ENCODE results near the gene CA5B. TPM values are rescaled to one million over a fixed set of nuclear protein-coding genes. Genes with fewer than 3 reads are reported as not detected.

Gene CA5B
- total RNA-seq, 1 donor from 2014 or later = 7.2 TPM

DNA sequence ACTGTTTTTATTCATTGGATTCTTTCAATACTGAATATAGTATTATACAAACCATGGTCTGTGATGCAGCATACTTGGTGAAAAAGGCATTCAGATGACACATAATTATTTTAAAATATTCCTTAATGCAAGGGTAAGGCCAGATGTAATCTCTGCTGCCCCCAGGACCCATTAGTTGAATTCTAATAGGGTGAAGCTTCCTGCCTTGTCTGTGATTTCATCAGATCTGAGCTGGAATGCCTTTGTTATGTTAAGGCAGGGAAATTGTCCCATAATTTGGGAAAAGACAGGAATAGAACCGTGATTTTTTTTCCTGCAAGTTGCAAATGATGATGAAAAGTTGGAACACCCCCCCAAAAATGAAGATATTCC lies 78.4 kb downstream of the CA5B start:
- Mint-ChIP-seq H3K27me3 (ENCODE audit: unreplicated experiment) (no peaks in the 10 kb centered on the region), H3K36me3 (ENCODE audit: low read depth, unreplicated experiment) (peaks cover 9% of the 10 kb centered on the region), H3K4me1 (ENCODE audit: unreplicated experiment) (no peaks in the 10 kb centered on the region), H3K27ac (ENCODE audit: unreplicated experiment) (peak overlapping the region; percentile 82), H3K9me3 (ENCODE audit: unreplicated experiment) (no peaks in the 10 kb centered on the region), H3K4me3 (ENCODE audit: unreplicated experiment) (peak overlapping the region; percentile 51)
- TF ChIP-seq, protein P1, sequence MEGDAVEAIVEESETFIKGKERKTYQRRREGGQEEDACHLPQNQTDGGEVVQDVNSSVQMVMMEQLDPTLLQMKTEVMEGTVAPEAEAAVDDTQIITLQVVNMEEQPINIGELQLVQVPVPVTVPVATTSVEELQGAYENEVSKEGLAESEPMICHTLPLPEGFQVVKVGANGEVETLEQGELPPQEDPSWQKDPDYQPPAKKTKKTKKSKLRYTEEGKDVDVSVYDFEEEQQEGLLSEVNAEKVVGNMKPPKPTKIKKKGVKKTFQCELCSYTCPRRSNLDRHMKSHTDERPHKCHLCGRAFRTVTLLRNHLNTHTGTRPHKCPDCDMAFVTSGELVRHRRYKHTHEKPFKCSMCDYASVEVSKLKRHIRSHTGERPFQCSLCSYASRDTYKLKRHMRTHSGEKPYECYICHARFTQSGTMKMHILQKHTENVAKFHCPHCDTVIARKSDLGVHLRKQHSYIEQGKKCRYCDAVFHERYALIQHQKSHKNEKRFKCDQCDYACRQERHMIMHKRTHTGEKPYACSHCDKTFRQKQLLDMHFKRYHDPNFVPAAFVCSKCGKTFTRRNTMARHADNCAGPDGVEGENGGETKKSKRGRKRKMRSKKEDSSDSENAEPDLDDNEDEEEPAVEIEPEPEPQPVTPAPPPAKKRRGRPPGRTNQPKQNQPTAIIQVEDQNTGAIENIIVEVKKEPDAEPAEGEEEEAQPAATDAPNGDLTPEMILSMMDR (IDR thresholded peaks at IDR 0.05; ENCODE audit: unreplicated experiment) = no peak
- DNase-seq (ENCODE audit: low spot score) = no peak

DNA sequence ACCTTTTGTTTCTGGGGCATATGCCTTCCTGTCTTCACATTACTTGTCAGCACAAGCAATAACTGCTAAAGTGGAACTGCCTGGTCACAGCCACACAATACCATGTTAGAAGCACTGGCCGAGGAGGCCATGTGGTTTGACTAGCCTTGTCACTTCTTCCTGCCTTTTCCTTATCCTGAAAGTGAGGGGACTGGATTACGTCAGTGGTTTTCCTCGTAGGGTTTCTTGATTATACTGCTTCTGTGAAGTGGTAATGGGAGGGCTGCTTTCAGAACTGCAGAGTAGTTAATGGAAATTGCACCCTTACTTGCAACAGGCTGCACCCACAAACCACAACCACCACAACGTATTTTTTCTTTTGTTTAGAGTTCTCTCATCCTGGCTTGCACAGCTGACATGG lies 78.8 kb downstream of the CA5B start:
- no peaks in the 10 kb centered on the region for H3K27me3 Mint-ChIP-seq (ENCODE audit: unreplicated experiment)
- H3K27ac Mint-ChIP-seq (ENCODE audit: unreplicated experiment) = peak overlapping the region; percentile 86
- H3K4me3 Mint-ChIP-seq (ENCODE audit: unreplicated experiment) = no peak overlapping the region
- DNase-seq (ENCODE audit: low spot score) = peak; percentile 3
- H3K36me3 Mint-ChIP-seq (ENCODE audit: low read depth, unreplicated experiment) = peaks cover 9% of the 10 kb centered on the region
- TF ChIP-seq, protein P1 (IDR thresholded peaks at IDR 0.05; ENCODE audit: unreplicated experiment) = no peak
- no peaks in the 10 kb centered on the region for H3K9me3 Mint-ChIP-seq (ENCODE audit: unreplicated experiment)
- no peaks in the 10 kb centered on the region for H3K4me1 Mint-ChIP-seq (ENCODE audit: unreplicated experiment)

DNA sequence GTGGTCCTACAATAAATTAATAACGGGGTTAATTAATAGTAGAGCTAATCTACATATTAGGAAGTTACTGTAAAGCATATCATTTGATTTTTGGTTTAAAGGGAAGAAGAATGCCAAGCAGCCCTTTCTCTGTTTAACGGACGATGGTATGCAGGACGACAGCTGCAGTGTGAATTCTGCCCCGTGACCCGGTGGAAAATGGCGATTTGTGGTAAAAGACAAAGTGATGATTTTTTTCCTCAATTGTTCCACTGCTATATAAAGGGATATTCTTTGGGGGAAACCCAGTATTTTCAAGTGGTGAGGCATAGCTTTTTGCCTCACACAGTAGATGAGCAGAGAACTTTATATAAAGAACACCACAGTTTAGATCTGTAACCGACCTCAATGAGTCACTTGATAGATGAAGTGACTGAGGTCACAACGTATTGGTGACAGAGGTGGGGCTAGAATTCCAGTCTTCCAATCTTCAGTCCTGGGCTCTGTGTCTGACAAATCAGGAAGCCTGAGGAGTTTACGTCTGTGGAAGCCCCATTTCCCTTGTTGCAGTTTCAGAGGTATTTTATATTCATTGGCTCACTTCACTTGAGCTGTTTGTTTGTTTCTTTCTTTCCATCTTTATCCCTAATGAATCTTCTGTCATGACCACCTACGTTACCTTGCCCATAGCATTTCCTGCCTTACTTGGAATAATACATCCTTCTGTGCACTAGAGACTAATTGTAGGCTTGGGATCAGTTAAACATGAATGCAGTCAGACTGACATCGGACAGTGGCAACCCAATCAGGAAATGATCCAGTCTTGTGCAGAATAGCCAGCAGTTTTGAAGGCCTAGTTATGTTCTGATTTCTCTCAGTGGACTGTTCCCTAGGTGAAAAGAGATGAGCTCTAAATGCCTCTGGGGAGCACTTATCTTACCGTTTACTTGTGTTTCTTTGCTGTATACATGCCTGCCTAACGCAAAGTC lies 82.3 kb downstream of the CA5B start:
- DNase-seq (ENCODE audit: low spot score) = no peak
- TF ChIP-seq, protein P1 (IDR thresholded peaks at IDR 0.05; ENCODE audit: unreplicated experiment) = no peak
- peak overlapping the region; percentile 16 for H3K27ac Mint-ChIP-seq (ENCODE audit: unreplicated experiment)
- H3K4me3 Mint-ChIP-seq (ENCODE audit: unreplicated experiment) = no peak overlapping the region
- H3K27me3 Mint-ChIP-seq (ENCODE audit: unreplicated experiment) = no peaks in the 10 kb centered on the region
- no peaks in the 10 kb centered on the region for H3K9me3 Mint-ChIP-seq (ENCODE audit: unreplicated experiment)
- H3K36me3 Mint-ChIP-seq (ENCODE audit: low read depth, unreplicated experiment) = peaks cover 12% of the 10 kb centered on the region
- no peaks in the 10 kb centered on the region for H3K4me1 Mint-ChIP-seq (ENCODE audit: unreplicated experiment)

DNA sequence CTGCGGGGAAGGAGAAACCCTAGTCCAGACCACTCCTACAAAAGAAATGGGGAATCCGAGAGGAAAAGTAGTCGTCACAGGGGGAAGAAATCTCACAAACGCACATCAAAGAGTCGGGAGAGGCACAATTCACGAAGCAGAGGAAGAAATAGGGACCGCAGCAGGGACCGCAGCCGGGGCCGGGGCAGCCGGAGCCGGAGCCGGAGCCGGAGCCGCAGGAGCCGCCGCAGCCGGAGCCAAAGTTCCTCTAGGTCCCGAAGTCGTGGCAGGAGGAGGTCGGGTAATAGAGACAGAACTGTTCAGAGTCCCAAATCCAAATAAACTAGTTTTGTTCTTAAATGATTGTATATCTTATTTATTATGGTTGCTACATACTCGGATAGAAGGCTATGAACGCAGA lies 84.9 kb downstream of the CA5B start:
- Mint-ChIP-seq H3K27me3 (ENCODE audit: unreplicated experiment) (no peaks in the 10 kb centered on the region), H3K4me3 (ENCODE audit: unreplicated experiment) (peak overlapping the region; percentile 82), H3K36me3 (ENCODE audit: low read depth, unreplicated experiment) (peaks cover 11% of the 10 kb centered on the region), H3K9me3 (ENCODE audit: unreplicated experiment) (no peaks in the 10 kb centered on the region), H3K4me1 (ENCODE audit: unreplicated experiment) (no peaks in the 10 kb centered on the region), H3K27ac (ENCODE audit: unreplicated experiment) (no peak overlapping the region)
- no peak for DNase-seq (ENCODE audit: low spot score)
- TF ChIP-seq, protein P1 (IDR thresholded peaks at IDR 0.05; ENCODE audit: unreplicated experiment) = no peak

DNA sequence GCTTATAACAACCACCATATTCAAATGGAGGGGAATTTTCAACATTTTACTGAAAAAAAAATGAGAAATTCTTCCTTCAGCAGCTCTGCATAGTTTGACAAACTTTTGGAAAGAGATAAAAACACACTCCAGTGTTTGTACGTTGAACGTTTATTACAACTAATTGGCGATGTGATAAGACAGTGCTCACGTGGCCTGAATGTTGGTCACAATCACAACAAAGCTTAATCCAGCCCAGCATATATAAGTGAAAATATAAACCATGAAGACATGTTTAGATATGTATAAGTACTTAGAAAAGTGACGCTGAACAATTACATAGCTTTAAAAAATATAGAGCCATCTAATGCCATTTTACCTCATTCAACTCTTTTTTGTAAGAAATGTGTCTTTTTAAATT lies 87.9 kb downstream of the CA5B start:
- Mint-ChIP-seq H3K36me3 (ENCODE audit: low read depth, unreplicated experiment) (peaks cover 3% of the 10 kb centered on the region), H3K27ac (ENCODE audit: unreplicated experiment) (no peak overlapping the region), H3K9me3 (ENCODE audit: unreplicated experiment) (no peaks in the 10 kb centered on the region), H3K4me3 (ENCODE audit: unreplicated experiment) (no peak overlapping the region), H3K4me1 (ENCODE audit: unreplicated experiment) (no peaks in the 10 kb centered on the region), H3K27me3 (ENCODE audit: unreplicated experiment) (no peaks in the 10 kb centered on the region)
- DNase-seq (ENCODE audit: low spot score) = no peak
- TF ChIP-seq, protein P1 (IDR thresholded peaks at IDR 0.05; ENCODE audit: unreplicated experiment) = no peak
